Measurements from ENCODE around the gene NDEL1. TPM values are rescaled to one million over a fixed set of nuclear protein-coding genes. Genes with fewer than 3 reads are reported as not detected.

The NDEL1 gene
- total and polyA plus RNA-seq, 9 of the 15 experiments (the other 6 are each of a cell fraction or from before 2014, with no cell fraction given), result 0.86 to 30.5 (median 22.7) TPM

DNA sequence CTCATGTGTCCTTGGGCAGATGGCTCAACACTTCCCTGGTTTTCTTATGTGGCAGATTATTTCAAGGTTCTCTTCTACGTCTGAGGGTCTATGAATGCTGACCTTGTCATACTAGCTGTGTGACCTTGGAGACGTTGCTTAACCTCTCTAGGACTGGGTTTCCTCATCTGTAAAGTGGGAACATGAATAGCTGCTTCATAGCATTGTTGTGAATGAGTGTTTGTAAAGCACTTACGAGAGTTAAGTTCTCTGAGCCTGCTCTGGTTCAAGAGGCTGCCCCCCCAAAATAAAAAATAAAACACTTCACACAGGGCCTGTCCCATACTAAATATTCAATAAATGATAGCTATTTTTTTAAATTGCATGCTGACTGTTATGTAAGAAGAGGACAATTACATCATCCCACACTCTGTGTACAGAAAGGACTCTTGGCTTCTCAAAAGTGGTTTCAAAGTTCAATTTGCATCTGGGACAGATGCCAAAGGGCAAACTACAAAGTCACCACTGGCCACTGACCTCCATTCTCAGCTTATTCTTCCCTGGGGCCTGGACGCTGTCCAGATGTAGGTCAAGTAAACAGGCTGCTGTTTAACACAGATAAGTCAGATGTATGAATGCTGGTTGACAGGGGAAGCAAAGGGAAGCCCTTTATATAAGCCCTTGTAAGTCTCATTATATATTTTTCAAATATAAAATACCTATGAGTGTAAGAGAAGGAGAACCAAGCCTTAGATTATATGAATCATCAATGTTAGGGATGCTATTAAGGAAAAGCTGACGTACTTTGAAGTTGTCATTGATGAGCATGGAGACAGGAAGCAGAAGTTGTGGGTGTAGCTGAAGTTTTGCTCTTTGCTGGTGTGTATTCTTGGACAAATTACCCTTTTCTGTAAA lies 15.4 kb upstream of the NDEL1 start (continued):
- TF ChIP-seq THRAP3 (IDR thresholded peaks at IDR 0.05; ENCODE audit: borderline replicate concordance), result no peak
- no peak for TF ChIP-seq RBM17 (IDR thresholded peaks at IDR 0.05; ENCODE audit: borderline replicate concordance, low read depth, low read length)
- TF ChIP-seq, protein P1, sequence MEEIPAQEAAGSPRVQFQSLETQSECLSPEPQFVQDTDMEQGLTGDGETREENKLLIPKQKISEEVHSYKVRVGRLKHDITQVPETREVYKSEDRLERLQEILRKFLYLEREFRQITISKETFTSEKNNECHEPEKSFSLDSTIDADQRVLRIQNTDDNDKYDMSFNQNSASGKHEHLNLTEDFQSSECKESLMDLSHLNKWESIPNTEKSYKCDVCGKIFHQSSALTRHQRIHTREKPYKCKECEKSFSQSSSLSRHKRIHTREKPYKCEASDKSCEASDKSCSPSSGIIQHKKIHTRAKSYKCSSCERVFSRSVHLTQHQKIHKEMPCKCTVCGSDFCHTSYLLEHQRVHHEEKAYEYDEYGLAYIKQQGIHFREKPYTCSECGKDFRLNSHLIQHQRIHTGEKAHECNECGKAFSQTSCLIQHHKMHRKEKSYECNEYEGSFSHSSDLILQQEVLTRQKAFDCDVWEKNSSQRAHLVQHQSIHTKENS (CRISPR knock-in tag; IDR thresholded peaks at IDR 0.05), result no peak
- no peak for TF ChIP-seq ZNF830 (CRISPR knock-in tag; IDR thresholded peaks at IDR 0.05)
- 0 out of 2 replicates have a peak, but pooled peaks have one; percentile 21 for TF ChIP-seq ETV5 (CRISPR knock-in tag; IDR thresholded peaks at IDR 0.05; ENCODE audit: low read depth)
- TF ChIP-seq BCL6 (CRISPR knock-in tag; IDR thresholded peaks at IDR 0.05), result no peak
- TF ChIP-seq MTA3 (IDR thresholded peaks at IDR 0.05; ENCODE audit: borderline replicate concordance), result 0 out of 2 replicates have a peak, but pooled peaks have one; percentile 8
- TF ChIP-seq, protein P2, sequence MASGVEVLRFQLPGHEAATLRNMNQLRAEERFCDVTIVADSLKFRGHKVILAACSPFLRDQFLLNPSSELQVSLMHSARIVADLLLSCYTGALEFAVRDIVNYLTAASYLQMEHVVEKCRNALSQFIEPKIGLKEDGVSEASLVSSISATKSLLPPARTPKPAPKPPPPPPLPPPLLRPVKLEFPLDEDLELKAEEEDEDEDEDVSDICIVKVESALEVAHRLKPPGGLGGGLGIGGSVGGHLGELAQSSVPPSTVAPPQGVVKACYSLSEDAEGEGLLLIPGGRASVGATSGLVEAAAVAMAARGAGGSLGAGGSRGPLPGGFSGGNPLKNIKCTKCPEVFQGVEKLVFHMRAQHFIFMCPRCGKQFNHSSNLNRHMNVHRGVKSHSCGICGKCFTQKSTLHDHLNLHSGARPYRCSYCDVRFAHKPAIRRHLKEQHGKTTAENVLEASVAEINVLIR (CRISPR knock-in tag; IDR thresholded peaks at IDR 0.05), result no peak
- TF ChIP-seq DMBX1 (CRISPR knock-in tag; IDR thresholded peaks at IDR 0.05; ENCODE audit: borderline replicate concordance), result no peak
- TF ChIP-seq ZNF583 (CRISPR knock-in tag; IDR thresholded peaks at IDR 0.05), result no peak
- no peak for TF ChIP-seq SMC3 (conservative IDR thresholded peaks at IDR 0.05; ENCODE audit: insufficient read depth, low read depth, low read length)
- TF ChIP-seq ZNF431 (CRISPR knock-in tag; IDR thresholded peaks at IDR 0.05), result no peak
- peak; percentile 94 for TF ChIP-seq SOX6 (IDR thresholded peaks at IDR 0.05)
- TF ChIP-seq, protein P3, sequence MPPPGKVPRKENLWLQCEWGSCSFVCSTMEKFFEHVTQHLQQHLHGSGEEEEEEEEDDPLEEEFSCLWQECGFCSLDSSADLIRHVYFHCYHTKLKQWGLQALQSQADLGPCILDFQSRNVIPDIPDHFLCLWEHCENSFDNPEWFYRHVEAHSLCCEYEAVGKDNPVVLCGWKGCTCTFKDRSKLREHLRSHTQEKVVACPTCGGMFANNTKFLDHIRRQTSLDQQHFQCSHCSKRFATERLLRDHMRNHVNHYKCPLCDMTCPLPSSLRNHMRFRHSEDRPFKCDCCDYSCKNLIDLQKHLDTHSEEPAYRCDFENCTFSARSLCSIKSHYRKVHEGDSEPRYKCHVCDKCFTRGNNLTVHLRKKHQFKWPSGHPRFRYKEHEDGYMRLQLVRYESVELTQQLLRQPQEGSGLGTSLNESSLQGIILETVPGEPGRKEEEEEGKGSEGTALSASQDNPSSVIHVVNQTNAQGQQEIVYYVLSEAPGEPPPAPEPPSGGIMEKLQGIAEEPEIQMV (tag; conservative IDR thresholded peaks at IDR 0.05; ENCODE audit: low read depth), result no peak
- no peak for TF ChIP-seq GTF2E2 (tag; IDR thresholded peaks at IDR 0.05)
- no peak for TF ChIP-seq PHF8 (IDR thresholded peaks at IDR 0.05; ENCODE audit: borderline replicate concordance, low read length)
- no peak for TF ChIP-seq HEY1 (CRISPR knock-in tag; IDR thresholded peaks at IDR 0.05; ENCODE audit: borderline replicate concordance)
- TF ChIP-seq ZNF197 (CRISPR knock-in tag; IDR thresholded peaks at IDR 0.05; ENCODE audit: low read depth), result no peak
- TF ChIP-seq, protein P4, sequence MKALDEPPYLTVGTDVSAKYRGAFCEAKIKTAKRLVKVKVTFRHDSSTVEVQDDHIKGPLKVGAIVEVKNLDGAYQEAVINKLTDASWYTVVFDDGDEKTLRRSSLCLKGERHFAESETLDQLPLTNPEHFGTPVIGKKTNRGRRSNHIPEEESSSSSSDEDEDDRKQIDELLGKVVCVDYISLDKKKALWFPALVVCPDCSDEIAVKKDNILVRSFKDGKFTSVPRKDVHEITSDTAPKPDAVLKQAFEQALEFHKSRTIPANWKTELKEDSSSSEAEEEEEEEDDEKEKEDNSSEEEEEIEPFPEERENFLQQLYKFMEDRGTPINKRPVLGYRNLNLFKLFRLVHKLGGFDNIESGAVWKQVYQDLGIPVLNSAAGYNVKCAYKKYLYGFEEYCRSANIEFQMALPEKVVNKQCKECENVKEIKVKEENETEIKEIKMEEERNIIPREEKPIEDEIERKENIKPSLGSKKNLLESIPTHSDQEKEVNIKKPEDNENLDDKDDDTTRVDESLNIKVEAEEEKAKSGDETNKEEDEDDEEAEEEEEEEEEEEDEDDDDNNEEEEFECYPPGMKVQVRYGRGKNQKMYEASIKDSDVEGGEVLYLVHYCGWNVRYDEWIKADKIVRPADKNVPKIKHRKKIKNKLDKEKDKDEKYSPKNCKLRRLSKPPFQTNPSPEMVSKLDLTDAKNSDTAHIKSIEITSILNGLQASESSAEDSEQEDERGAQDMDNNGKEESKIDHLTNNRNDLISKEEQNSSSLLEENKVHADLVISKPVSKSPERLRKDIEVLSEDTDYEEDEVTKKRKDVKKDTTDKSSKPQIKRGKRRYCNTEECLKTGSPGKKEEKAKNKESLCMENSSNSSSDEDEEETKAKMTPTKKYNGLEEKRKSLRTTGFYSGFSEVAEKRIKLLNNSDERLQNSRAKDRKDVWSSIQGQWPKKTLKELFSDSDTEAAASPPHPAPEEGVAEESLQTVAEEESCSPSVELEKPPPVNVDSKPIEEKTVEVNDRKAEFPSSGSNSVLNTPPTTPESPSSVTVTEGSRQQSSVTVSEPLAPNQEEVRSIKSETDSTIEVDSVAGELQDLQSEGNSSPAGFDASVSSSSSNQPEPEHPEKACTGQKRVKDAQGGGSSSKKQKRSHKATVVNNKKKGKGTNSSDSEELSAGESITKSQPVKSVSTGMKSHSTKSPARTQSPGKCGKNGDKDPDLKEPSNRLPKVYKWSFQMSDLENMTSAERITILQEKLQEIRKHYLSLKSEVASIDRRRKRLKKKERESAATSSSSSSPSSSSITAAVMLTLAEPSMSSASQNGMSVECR (CRISPR knock-in tag; IDR thresholded peaks at IDR 0.05), result no peak
- TF ChIP-seq BRD9 (IDR thresholded peaks at IDR 0.05; ENCODE audit: low read depth, partially characterized antibody), result peak; percentile 27

All from K562 (cell line).